MM.1S (cell line): ENCODE data around the gene PKN1.

Experiments
- CTCF ChIP-seq: fragments of 300-600 bp; sonication (generic); IDR thresholded peaks from 2 replicates; pipeline ENCODE4 v1.5.1; 2016; ENCODE audit warnings: antibody characterized with exemption, low read length, mixed read lengths
- EZH2 ChIP-seq: fragments of 300-600 bp; sonication (generic); optimal IDR thresholded peaks from 2 replicates; pipeline ENCODE3; 2017; ENCODE audit warnings: low read depth, mild to moderate bottlenecking, antibody characterized with exemption, low read length, mixed read lengths
- EZH2phosphoT487 ChIP-seq: fragments of 300-600 bp; sonication (generic); IDR thresholded peaks from 2 replicates; pipeline ENCODE4 v1.6.1; 2018; ENCODE audit warnings: antibody characterized with exemption, low read length

DNA sequence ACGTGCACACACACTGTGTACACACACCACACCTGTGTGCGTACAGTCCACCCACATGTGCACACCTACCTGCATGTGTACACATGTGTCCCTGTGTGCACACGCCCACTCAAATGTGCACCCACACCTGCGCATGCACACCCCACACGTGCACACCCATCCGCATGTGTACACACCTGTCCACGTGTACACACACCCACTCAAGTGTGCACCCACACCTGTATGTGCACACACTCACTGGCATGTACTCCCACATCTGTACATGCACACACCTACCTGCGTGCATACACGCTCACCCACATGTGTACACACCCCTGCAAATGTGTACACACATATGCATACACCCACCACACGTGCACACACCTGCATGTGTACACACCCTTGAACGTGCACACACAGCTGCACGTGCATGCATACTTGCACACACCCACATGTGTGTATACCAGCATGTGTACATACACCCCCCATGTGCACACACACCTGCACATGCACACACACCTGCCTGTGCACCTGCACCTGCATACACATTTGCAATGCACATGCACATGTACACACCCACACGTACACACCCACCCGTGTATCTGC is 10.6 kb downstream of the PKN1 start:
- TF ChIP-seq EZH2, result no peak
- TF ChIP-seq CTCF, result no peak
- TF ChIP-seq EZH2phosphoT487, result no peak
